H1 (cell line): Measurements from ENCODE around the gene HNF1B. TPM values are rescaled to one million over a fixed set of nuclear protein-coding genes. Genes with fewer than 3 reads are reported as not detected.

Experiments used
- CTCF ChIA-PET: fragments of 300-600 bp; sonication (Branson Sonifier 250); formaldehyde crosslinking; loops from one replicate; lab custom pipeline; 2021; ENCODE audit not compliant: partially characterized antibody; lab: Charles Lee
- POLR2A ChIA-PET: fragments of 300-600 bp; sonication (Branson Sonifier 250); formaldehyde crosslinking; loops from one replicate; lab custom pipeline; 2021; ENCODE audit warnings: inconsistent platforms; ENCODE audit not compliant: partially characterized antibody; lab: Charles Lee
- DNase-seq, 2 experiments: peaks; one replicate each; pipeline versions ENCODE4 v3.0.0 to v3.0.0-alpha.2; 2010 to 2022; ENCODE audit warnings: low spot score in 2 of 2, low read depth in 1 of 2, mixed read lengths in 1 of 2
- FAIRE-seq: peaks from 2 replicates; lab custom pipeline; 2011; peaks lifted over from hg19 to GRCh38; lab: Jason Lieb, UNC
- H2AFZ ChIP-seq: 2 replicates; pipeline ENCODE4 v1.8.1; 2012; ENCODE audit warnings: low read length, inconsistent platforms
- H2AK5ac ChIP-seq: 2 replicates; pipeline ENCODE4 v1.6.1; 2013; ENCODE audit warnings: low read depth, low read length
- H2BK120ac ChIP-seq: replicated peaks from 2 replicates; pipeline ENCODE3; 2013; ENCODE audit warnings: low read depth, low read length, inconsistent platforms
- H2BK12ac ChIP-seq: 2 replicates; pipeline ENCODE4 v1.6.1; 2013; ENCODE audit warnings: low read depth, low read length
- H2BK15ac ChIP-seq: 2 replicates; pipeline ENCODE4 v1.6.1; 2013; ENCODE audit warnings: low read length
- H2BK20ac ChIP-seq: 2 replicates; pipeline ENCODE4 v1.6.1; 2013; ENCODE audit warnings: low read length
- H2BK5ac ChIP-seq: 2 replicates; pipeline ENCODE4 v1.6.1; 2013; ENCODE audit warnings: low read depth, low read length
- H3K14ac ChIP-seq: 2 replicates; pipeline ENCODE4 v1.6.1; 2013; ENCODE audit warnings: inconsistent platforms; ENCODE audit not compliant: insufficient read length
- H3K18ac ChIP-seq: 2 replicates; pipeline ENCODE4 v1.6.1; 2013; ENCODE audit warnings: low read length; ENCODE audit errors: extremely low read depth
- H3K23ac ChIP-seq: 2 replicates; pipeline ENCODE4 v1.6.1; 2013; ENCODE audit warnings: inconsistent platforms; ENCODE audit not compliant: insufficient read length
- H3K23me2 ChIP-seq: 2 replicates; pipeline ENCODE4 v1.6.1; 2013; ENCODE audit warnings: low read depth, low read length
- H3K27ac ChIP-seq: 2 replicates; pipeline ENCODE4 v1.6.1; 2011; ENCODE audit warnings: low read depth, low read length, inconsistent platforms
- H3K27me3 ChIP-seq, 4 experiments: replicated peaks in 1 of 4; 1 replicate in 1 of 4; 2 replicates in 3 of 4; pipeline versions ENCODE4 v1.6.1 to v1.8.1; 2011 to 2013; ENCODE audit warnings: low read length in 3 of 4, mild to moderate bottlenecking in 3 of 4, inconsistent platforms in 2 of 4, mixed read lengths in 2 of 4, moderate library complexity in 1 of 4; ENCODE audit not compliant: control insufficient read depth in 3 of 4, insufficient read depth in 3 of 4; ENCODE audit errors: extremely low read depth in 1 of 4
- H3K36me3 ChIP-seq, 4 experiments: 2 replicates each; pipeline versions ENCODE4 v1.6.1 to v1.8.1; 2011 to 2013; ENCODE audit warnings: mild to moderate bottlenecking in 4 of 4, low read length in 3 of 4, moderate library complexity in 2 of 4, control low read depth in 1 of 4, inconsistent platforms in 1 of 4; ENCODE audit not compliant: insufficient read depth in 4 of 4, control insufficient read depth in 2 of 4
- H3K4ac ChIP-seq: replicated peaks from 2 replicates; pipeline ENCODE3; 2013; ENCODE audit warnings: low read length, low read depth, mixed read lengths, inconsistent platforms; ENCODE audit not compliant: insufficient read length
- H3K4me1 ChIP-seq, 4 experiments: replicated peaks in 1 of 4; 1 replicate in 1 of 4; 2 replicates in 3 of 4; pipeline versions ENCODE4 v1.6.1 to v1.8.1; 2011 to 2013; ENCODE audit warnings: low read length in 3 of 4, inconsistent platforms in 2 of 4, mixed read lengths in 1 of 4; ENCODE audit not compliant: insufficient read depth in 4 of 4, control insufficient read depth in 3 of 4
- H3K4me2 ChIP-seq, 2 experiments: 2 replicates each; pipeline versions ENCODE4 v1.6.1 to v1.8.1; 2011 to 2013; ENCODE audit warnings: low read depth in 2 of 2, low read length in 2 of 2, control low read depth in 1 of 2, inconsistent platforms in 1 of 2, mild to moderate bottlenecking in 1 of 2; ENCODE audit not compliant: insufficient read depth in 1 of 2
- H3K4me3 ChIP-seq, 4 experiments: fragments of 200-600, 300-600 bp in 1 of 4; sonication (generic), shearing (Covaris generic), sonication (Bioruptor Twin) in 1 of 4; 2 replicates each; pipeline versions ENCODE4 v1.5.1 to v1.8.1; 2011 to 2016; ENCODE audit warnings: low read length in 4 of 4, low read depth in 3 of 4, control low read depth in 2 of 4, inconsistent platforms in 2 of 4, mild to moderate bottlenecking in 2 of 4, mixed read lengths in 1 of 4, moderate library complexity in 1 of 4; ENCODE audit not compliant: insufficient read depth in 2 of 4; ENCODE audit errors: extremely low read depth in 1 of 4
- H3K56ac ChIP-seq: replicated peaks from 2 replicates; pipeline ENCODE3; 2013; ENCODE audit warnings: low read depth, mild to moderate bottlenecking, mixed read lengths, low read length, inconsistent platforms; ENCODE audit not compliant: insufficient read length
- H3K79me1 ChIP-seq: 2 replicates; pipeline ENCODE4 v1.6.1; 2013; ENCODE audit warnings: low read depth, low read length, control low read depth
- H3K79me2 ChIP-seq, 2 experiments: 2 replicates each; pipeline versions ENCODE4 v1.6.1 to v1.8.1; 2012 to 2013; ENCODE audit warnings: low read length in 2 of 2, mild to moderate bottlenecking in 2 of 2, inconsistent platforms in 1 of 2; ENCODE audit not compliant: insufficient read depth in 2 of 2, control insufficient read depth in 1 of 2
- H3K9ac ChIP-seq, 4 experiments: replicated peaks in 1 of 4; 1 replicate in 1 of 4; 2 replicates in 3 of 4; pipeline versions ENCODE4 v1.6.1 to v1.8.1; 2011 to 2013; ENCODE audit warnings: low read depth in 3 of 4, low read length in 3 of 4, control low read depth in 2 of 4, mild to moderate bottlenecking in 2 of 4, moderate library complexity in 2 of 4, inconsistent platforms in 1 of 4; ENCODE audit errors: extremely low read depth in 1 of 4
- H3K9me3 ChIP-seq, 2 experiments: 2 replicates each; pipeline versions ENCODE4 v1.6.1 to v1.8.1; 2012 to 2013; ENCODE audit warnings: mild to moderate bottlenecking in 2 of 2, moderate library complexity in 2 of 2, control low read depth in 1 of 2, inconsistent platforms in 1 of 2, low read depth in 1 of 2, low read length in 1 of 2, mixed read lengths in 1 of 2; ENCODE audit not compliant: insufficient read depth in 2 of 2
- H4K20me1 ChIP-seq, 2 experiments: replicated peaks in 1 of 2; 2 replicates each; pipeline versions ENCODE3 to v1.8.1; 2011 to 2013; ENCODE audit warnings: inconsistent platforms in 2 of 2, low read length in 2 of 2, mild to moderate bottlenecking in 1 of 2; ENCODE audit not compliant: insufficient read depth in 2 of 2, control insufficient read depth in 1 of 2
- H4K5ac ChIP-seq: 2 replicates; pipeline ENCODE4 v1.6.1; 2013; ENCODE audit warnings: low read length, low read depth, mixed read lengths, inconsistent platforms; ENCODE audit not compliant: insufficient read length
- H4K8ac ChIP-seq: 2 replicates; pipeline ENCODE4 v1.8.0; 2013; ENCODE audit warnings: mild to moderate bottlenecking, moderate library complexity, low read length, inconsistent platforms; ENCODE audit not compliant: insufficient read depth; ENCODE audit errors: extremely low read depth
- H4K91ac ChIP-seq: replicated peaks from 2 replicates; pipeline ENCODE3; 2013; ENCODE audit warnings: low read length, mixed read lengths, inconsistent platforms; ENCODE audit not compliant: insufficient read length
- HDAC2 ChIP-seq, 2 experiments: fragments of 300-600 bp in 1 of 2; sonication (generic) in 1 of 2; IDR thresholded peaks; 2 replicates each; pipeline ENCODE4 v1.6.1; 2011 to 2012; ENCODE audit warnings: low read depth in 2 of 2, low read length in 2 of 2, mild to moderate bottlenecking in 2 of 2, moderate library complexity in 2 of 2, borderline replicate concordance in 1 of 2, inconsistent platforms in 1 of 2
- WGBS, 2 experiments: shearing (Covaris generic) in 1 of 2; methylation state at CpG; one replicate each; pipeline versions ENCODE4 v1.1.6 to v1.1.7; 2013 to 2015; ENCODE audit warnings: low lambda C conversion rate in 2 of 2, mixed read lengths in 2 of 2, inconsistent platforms in 1 of 2, low coverage in 1 of 2, missing lambda C conversion rate in 1 of 2; ENCODE audit not compliant: insufficient replicate concordance in 2 of 2, insufficient coverage in 1 of 2, insufficient read length in 1 of 2; ENCODE audit errors: extremely low coverage in 1 of 2, missing lambda C conversion rate in 1 of 2; 5-methylcytosine and 5-hydroxymethylcytosine counted together
- polyA plus RNA-seq, 7 experiments: library from polyadenylated mRNA; depleted of rRNA in 3 of 7; stranded (reverse) in 5 of 7; unstranded in 2 of 7; fragments of >200 nt in 5 of 7; fragments of 200-250 nt in 2 of 7; gene quantifications; 1 replicate in 5 of 7; 2 replicates in 1 of 7; 4 replicates in 1 of 7; pipeline versions ENCODE4 v1.2.1 to v1.2.3, GENCODE V29; 2011 to 2013; ENCODE audit warnings: missing spikeins in 2 of 7, mixed read lengths in 2 of 7
- total RNA-seq: library from RNA; stranded (reverse); fragmentation: NEBNext Ultra II Directional; extraction: Animal tissue kit (Norgen Biotek cat#: 25700); gene quantifications from 2 replicates; pipeline ENCODE4 v1.2.1, GENCODE V29; 2021
- TF ChIP-seq, protein P1 (sequence below): IDR thresholded peaks from 2 replicates; pipeline ENCODE4 v1.6.1; 2011; ENCODE audit warnings: low read length, improper control_type of control experiment

Gene HNF1B
- total and polyA plus RNA-seq, 2 of the 8 experiments (the other 6 are each of a cell fraction or from before 2014, with no cell fraction given), result 0.13 to 0.30 TPM

DNA sequence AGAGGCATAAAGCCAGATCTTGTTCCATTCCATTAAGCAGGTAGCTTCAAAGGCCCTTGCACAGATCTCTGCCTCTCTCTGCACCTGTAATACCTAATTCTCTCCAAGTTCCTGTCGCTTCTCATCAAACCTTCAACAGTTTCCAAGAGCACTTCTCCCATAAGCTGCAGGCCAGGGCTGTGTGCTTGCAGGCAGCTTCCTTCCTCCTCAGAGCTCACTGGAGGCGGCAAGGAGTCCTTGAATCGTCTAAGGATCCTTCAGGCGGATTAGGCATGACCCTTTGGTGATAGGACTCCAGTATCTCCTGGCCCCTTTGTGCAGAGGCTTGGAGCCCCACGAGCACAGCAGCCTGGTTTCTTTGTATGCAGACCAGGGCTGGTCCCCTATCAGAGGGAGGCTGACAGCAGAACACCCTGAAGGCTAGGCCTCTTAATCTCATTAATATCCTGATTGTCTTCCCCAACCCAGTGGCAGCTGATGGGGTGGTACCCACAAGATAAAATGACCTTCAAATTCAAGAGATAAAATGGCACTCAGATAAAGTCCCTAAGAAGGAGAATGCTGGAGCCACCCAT lies 19.8 kb downstream of the HNF1B start:
- no peaks in the 10 kb centered on the region for H3K4me1 ChIP-seq
- H2BK15ac ChIP-seq, result no peak overlapping the region
- no peak overlapping the region for H3K27ac ChIP-seq
- no peaks in the 10 kb centered on the region for H3K79me1 ChIP-seq
- no peak overlapping the region for H3K4me2 ChIP-seq
- FAIRE-seq, result no peak
- no peak overlapping the region for H4K5ac ChIP-seq
- no peak overlapping the region for H2AFZ ChIP-seq
- no peak overlapping the region for H2BK20ac ChIP-seq
- no peak overlapping the region for H3K14ac ChIP-seq
- H3K23me2 ChIP-seq, result no peaks in the 10 kb centered on the region; the same call in 1 of the 2 replicates
- no peak overlapping the region for H3K56ac ChIP-seq
- H2BK12ac ChIP-seq, result no peak overlapping the region
- no peak overlapping the region for H4K8ac ChIP-seq
- no peak overlapping the region for H2AK5ac ChIP-seq
- H3K9ac ChIP-seq, result no peak overlapping the region
- TF ChIP-seq, protein P1, sequence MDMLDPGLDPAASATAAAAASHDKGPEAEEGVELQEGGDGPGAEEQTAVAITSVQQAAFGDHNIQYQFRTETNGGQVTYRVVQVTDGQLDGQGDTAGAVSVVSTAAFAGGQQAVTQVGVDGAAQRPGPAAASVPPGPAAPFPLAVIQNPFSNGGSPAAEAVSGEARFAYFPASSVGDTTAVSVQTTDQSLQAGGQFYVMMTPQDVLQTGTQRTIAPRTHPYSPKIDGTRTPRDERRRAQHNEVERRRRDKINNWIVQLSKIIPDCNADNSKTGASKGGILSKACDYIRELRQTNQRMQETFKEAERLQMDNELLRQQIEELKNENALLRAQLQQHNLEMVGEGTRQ, result no peak
- no peak for TF ChIP-seq HDAC2 (IDR thresholded peaks at IDR 0.05; ENCODE audit: borderline replicate concordance in 1 of 2, low read depth in 2 of 2, low read length in 2 of 2)
- TF ChIP-seq, all 59 proteins: peak for 0
- Histone ChIP-seq H3K79me2 (no peaks in the 10 kb centered on the region), H3K27me3 (no peaks in the 10 kb centered on the region), H2BK5ac (no peak overlapping the region), H3K23ac (no peak overlapping the region), H2BK120ac (no peak overlapping the region), H3K9me3 (no peaks in the 10 kb centered on the region), H4K20me1 (peaks cover 0 to 2% of the 10 kb centered on the region in 2 experiments), H3K4ac (no peak overlapping the region), H4K91ac (no peak overlapping the region), H3K4me3 (no peak overlapping the region), H3K36me3 (no peaks in the 10 kb centered on the region), H3K18ac (no peak overlapping the region)
- ChIA-PET CTCF (interaction anchor here (1.2 to 7.2 kb wide), 3 partner anchors 9 to 91 kb away, joined by 4 to 30 read pairs (median 6); no protein-coding TSS in a partner anchor), POLR2A (no interaction called here)
- 76% methylated on average over 5 of the region's 5 CpGs; no CpG with 5 or more reads in 1 of the 2 experiments for WGBS, 2 experiments
- DNase-seq, result no peak
